ENCODE results near the gene CBL.

Gene CBL

GRCh38 chr11:119330237-119330636 is 124.1 kb downstream of the CBL start:
- DNase-seq (ENCODE audit: low read depth, low spot score), result no peak

- no peak for DNase-seq (ENCODE audit: low read depth, low spot score)
Measured at GRCh38 chr11:119332111-119332765, 126.1 kb downstream of the CBL start.

GRCh38 chr11:119334174-119334930 is 128.2 kb downstream of the CBL start, which contains the start of gene RNF26:
RNF26 (plus strand) TSS chr11:119334527; CDS start chr11:119335123, 596 bp downstream.
- peak; percentile 98 for DNase-seq (ENCODE audit: low read depth, low spot score)

GRCh38 chr11:119335091-119335654 is 129.0 kb downstream of the CBL start:
- DNase-seq (ENCODE audit: low read depth, low spot score), result no peak

- no peak for DNase-seq (ENCODE audit: low read depth, low spot score)
Measured at GRCh38 chr11:119335655-119336543, 129.8 kb downstream of the CBL start.

GRCh38 chr11:119336744-119337469 is 130.8 kb downstream of the CBL start:
- no peak for DNase-seq (ENCODE audit: low read depth, low spot score)

GRCh38 chr11:119337581-119338317 is 131.6 kb downstream of the CBL start:
- peak; percentile 92 for DNase-seq (ENCODE audit: low read depth, low spot score)

GRCh38 chr11:119338318-119338890 is 132.3 kb downstream of the CBL start:
- peak; percentile 94 for DNase-seq (ENCODE audit: low read depth, low spot score)

GRCh38 chr11:119338965-119339588 is 132.9 kb downstream of the CBL start:
- DNase-seq (ENCODE audit: low read depth, low spot score), result peak; percentile 54

- peak; percentile 88 for DNase-seq (ENCODE audit: low read depth, low spot score)
Measured at GRCh38 chr11:119339589-119340334, 133.6 kb downstream of the CBL start.

GRCh38 chr11:119340335-119341221 is 134.4 kb downstream of the CBL start, which contains the start of gene C1QTNF5:
C1QTNF5 (minus strand) TSS chr11:119340883; CDS start chr11:119340397, 486 bp downstream.
- DNase-seq (ENCODE audit: low read depth, low spot score), result peak; percentile 93

GRCh38 chr11:119341222-119342022 is 135.3 kb downstream of the CBL start:
- no peak for DNase-seq (ENCODE audit: low read depth, low spot score)

- DNase-seq (ENCODE audit: low read depth, low spot score), result no peak
Measured at GRCh38 chr11:119342023-119342300, 135.8 kb downstream of the CBL start.

- DNase-seq (ENCODE audit: low read depth, low spot score), result no peak
Measured at GRCh38 chr11:119342362-119343130, 136.4 kb downstream of the CBL start.

GRCh38 chr11:119343726-119344125 is 137.6 kb downstream of the CBL start:
- no peak for DNase-seq (ENCODE audit: low read depth, low spot score)

GRCh38 chr11:119344291-119345010 is 138.3 kb downstream of the CBL start:
- no peak for DNase-seq (ENCODE audit: low read depth, low spot score)
